Upper lobe of left lung (tissue), 4 donors: Measurements from ENCODE around the gene HOXA5.

ENCODE experiments used
- POLR2AphosphoS5 ChIP-seq, 2 donors: sonication (generic); formaldehyde crosslinking; IDR thresholded peaks; one replicate each; pipeline ENCODE4 v1.5.1; 2017; ENCODE audit warnings: antibody characterized with exemption in 2 of 2
- TF ChIP-seq, protein P1 (sequence below), 6 experiments: fragments of 450-650 bp in 4 of 6; fragments of 200-600 bp in 2 of 6; sonication (generic) in 2 of 6; IDR thresholded peaks; one replicate each; pipeline ENCODE4 v1.5.1; 2016 to 2019; ENCODE audit warnings: antibody characterized with exemption in 6 of 6

DNA sequence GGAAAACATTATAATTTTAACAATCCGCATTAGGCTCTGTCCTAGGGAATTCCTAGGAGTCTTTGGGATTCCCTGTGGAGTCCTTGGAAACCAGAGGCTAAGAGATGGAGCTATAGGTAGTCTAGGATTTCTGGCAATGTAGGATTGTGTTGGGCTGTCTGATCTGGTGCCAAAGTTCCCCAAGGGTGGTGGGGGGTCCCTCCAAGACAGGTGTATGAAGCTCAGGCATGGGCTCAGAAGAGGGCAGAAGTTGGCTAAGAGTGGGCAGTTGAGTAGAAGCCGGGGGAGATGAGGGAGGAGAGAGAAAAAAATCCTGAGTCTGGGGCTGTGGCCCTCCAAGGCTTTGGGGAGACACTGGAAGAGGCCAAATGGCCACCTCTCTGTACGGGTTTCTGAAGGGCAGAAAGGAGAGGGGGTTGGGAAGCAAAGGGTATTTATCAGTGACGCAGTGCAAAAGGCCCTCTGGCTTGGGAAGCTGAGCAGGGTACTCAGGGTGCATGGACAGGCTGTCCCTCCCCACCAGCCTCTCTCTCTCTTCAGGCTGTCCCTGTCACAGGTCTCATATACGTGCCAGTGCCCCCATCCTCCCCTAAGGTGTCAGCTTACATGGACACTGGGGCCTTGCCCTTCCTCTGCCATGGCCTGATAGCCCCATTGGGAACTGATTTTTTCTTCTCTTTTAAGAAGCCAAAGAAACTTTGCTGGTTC, 3.2 kb upstream of the HOXA5 start:
- TF ChIP-seq POLR2AphosphoS5 (IDR thresholded peaks at IDR 0.05), result no peak
- TF ChIP-seq, protein P1, sequence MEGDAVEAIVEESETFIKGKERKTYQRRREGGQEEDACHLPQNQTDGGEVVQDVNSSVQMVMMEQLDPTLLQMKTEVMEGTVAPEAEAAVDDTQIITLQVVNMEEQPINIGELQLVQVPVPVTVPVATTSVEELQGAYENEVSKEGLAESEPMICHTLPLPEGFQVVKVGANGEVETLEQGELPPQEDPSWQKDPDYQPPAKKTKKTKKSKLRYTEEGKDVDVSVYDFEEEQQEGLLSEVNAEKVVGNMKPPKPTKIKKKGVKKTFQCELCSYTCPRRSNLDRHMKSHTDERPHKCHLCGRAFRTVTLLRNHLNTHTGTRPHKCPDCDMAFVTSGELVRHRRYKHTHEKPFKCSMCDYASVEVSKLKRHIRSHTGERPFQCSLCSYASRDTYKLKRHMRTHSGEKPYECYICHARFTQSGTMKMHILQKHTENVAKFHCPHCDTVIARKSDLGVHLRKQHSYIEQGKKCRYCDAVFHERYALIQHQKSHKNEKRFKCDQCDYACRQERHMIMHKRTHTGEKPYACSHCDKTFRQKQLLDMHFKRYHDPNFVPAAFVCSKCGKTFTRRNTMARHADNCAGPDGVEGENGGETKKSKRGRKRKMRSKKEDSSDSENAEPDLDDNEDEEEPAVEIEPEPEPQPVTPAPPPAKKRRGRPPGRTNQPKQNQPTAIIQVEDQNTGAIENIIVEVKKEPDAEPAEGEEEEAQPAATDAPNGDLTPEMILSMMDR (IDR thresholded peaks at IDR 0.05), result no peak
